Umbilical cord (tissue), 2 donors: ENCODE data around the gene ITGB7. TPM values are rescaled to one million over a fixed set of nuclear protein-coding genes. Genes with fewer than 3 reads are reported as not detected.

Source experiments
- DNase-seq: peaks from one replicate; pipeline ENCODE4 v3.0.0-alpha.2; 2015; ENCODE audit warnings: low spot score
- total RNA-seq: library from RNA; depleted of rRNA; stranded (reverse); fragments of >200 nt; gene quantifications from one replicate; pipeline ENCODE4 v1.2.3, GENCODE V29; 2014; ENCODE audit warnings: low replicate concordance; ENCODE audit not compliant: insufficient read depth

The ITGB7 gene
- total RNA-seq, 1 donor from 2014 or later: not detected

DNA sequence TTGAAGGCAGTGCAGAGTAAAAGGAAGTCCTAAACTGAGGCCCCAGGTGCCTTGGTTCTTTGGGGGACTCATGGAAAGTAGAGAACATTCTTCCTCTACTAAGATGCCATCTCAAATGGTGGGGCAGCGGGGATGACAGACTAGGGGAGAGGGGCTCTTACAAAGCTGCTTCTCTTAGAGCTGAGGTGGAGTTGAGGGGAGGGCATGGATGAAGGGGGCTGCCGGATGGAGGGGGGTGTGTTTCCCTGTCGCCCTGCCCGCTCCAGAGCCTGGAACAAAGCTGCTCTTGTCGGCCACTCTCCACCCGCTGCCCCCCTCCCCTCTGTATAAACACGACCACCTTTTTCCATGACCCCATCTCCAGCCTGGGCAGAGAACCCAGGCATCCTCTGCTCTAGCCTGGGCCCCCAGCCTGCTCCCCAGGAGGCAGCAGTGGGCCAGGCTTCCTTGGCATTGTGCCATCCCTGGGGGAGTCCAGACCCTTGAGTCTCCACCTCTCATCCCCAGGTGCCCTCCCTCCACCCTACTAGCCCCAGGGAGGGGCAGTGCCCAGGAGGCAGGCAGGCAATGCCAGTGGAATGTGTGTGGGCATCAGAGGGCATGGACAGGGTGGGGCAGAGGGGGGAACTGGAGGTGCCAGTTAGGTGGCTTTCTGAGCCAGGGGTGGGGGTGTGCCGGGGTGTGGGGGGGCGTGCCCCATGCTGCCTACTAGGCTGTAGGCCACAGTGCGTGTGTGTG is 23.2 kb upstream of the ITGB7 start:
- no peak for DNase-seq

DNA sequence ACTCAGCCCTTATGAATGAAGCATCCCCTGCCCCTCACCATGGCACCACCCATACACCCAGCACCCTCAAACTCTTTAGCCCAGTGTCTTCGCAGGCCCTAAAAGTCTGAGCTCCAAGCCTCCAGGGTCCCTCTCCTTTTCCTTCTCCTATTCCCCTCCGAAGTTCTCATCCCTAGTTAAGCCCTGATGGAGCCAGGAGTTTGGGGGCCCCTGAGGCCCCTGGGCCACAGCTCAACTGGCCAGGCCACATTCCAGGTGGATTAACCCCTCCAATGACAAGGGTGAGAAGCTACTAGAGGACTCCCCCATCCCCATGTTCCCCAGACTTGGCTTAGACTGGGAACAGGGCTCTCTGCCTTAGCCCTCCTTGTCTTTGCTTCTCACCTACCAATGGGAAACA is 22.4 kb upstream of the ITGB7 start:
- DNase-seq: no peak

DNA sequence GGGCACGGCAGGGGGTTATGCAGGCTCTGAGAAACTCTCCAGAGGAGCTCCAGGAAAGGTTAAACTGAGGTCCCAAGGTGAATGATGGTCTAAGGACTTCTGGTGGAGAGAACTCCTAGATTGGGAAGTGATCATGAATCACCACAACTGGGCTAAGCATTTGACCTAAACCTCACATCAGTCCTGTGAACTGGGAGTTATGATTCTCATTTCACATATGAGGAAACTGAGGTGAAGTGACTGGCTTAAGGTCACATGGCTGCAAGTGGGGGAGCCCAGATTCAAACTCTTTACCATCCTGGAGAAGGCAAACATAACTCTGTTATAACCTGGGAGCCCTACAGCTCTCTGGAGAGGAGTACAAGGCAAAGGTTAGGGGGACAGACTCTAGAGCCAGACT is 20.8 kb upstream of the ITGB7 start:
- no peak for DNase-seq

DNA sequence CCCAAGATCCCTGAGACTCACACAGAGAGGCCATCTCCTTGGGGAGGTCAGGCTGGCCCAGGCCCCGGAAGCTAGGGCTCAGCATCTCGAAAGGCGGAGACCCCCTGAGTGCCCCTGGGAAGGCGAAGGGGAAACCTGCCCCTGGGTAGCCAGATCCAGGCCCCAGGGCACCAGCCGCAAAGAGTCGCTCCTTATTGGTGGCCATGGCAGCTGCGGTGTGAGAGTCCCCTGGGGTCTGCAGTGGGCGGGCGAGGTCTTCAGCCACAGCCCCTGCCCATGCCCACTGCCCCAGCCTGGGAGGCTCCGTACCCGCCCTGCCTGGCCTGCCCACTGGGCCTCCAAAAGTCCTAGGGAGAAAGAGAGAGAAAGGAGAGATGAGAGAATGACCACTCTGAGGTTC is 20.3 kb upstream of the ITGB7 start:
- no peak for DNase-seq

DNA sequence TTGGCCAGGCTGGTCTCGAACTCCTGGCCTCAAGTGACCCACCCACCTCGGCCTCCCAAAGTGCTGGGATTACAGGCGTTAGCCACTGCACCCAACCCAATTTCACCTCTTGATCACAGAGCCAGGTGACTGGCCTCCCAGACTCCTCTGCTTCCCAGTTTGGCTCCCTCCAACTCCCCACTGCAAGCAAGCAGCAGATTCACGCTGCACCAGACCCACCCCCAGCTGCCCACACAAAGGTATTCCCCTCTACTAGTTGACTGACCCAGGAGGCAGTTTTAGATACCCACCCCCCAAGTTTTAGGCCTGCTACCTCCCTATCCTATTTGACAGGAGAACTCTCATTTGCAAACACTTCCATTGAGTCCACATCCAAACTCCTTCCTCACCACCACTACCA is 19.8 kb upstream of the ITGB7 start:
- DNase-seq: no peak

DNA sequence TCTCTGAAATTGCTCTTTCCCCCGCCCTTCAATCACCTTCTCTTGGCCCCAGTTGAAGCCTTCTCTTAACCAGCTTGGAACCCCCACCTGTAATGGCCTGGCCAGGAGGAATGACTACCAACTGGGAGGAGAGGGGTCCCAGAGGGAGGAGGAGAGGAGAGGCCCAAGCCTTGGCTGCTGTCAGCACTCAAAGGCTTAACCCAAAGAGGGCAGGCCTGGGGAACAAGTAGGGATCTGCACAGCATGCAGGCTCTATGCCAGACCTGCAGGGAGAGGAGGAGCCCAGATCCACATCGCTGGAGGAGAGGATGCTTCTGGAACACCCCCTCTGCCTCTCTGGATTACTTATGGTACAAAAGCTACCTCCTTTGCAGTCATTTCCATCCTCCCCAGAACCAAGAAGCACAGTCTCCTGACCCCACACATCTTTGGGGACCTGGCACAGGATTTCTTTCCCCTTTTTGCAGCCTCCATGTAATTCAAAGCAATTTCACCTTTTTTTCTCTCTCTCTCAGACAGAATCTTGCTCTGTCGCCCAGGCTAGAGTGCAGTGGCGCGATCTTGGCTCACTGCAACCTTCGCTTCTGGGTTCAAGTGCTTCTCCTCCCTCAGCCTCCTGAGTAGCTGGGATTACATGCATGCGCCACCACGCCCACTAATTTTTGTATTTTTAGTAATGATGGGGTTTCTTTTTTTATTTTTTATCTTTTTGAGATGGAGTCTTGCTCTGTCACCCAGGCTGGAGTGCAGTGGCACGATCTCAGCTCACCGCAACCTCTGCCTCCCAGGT is 18.8 kb upstream of the ITGB7 start:
- peak; percentile 92 for DNase-seq

DNA sequence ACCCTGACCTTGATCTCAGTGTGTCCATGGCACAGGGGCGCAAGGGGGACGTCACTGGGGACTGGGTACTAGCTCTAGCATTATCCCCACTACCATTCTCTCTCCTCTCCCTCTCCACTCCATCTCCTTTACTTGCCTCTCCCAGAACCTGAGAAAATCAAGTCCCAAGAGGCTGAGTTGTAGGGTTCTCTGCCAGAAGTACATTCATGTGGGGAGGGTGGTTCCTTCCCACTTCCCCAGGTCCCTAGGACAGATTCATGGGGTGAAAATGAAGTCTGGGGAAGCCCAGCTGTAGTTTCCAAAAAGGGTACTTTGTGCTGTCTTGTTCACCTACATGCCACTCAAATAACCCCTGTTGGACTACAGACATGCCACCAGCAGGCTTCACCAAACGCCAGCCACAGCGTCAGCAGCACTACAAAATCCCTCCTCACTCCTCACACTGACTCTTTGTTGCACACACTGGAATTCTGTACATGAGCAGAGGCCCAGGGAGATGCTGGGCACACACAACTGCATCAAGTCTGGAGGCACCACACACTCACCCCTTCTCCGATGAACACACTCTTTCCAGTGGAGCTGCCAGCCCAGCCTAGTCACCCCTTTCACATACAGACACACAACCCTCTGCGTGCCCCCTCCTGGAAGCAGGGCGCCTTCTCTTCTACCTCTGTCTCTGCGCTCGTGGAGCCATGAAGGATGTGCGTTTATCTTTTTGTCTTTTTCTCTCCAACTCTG is 18.0 kb upstream of the ITGB7 start:
- peak; percentile 69 for DNase-seq

DNA sequence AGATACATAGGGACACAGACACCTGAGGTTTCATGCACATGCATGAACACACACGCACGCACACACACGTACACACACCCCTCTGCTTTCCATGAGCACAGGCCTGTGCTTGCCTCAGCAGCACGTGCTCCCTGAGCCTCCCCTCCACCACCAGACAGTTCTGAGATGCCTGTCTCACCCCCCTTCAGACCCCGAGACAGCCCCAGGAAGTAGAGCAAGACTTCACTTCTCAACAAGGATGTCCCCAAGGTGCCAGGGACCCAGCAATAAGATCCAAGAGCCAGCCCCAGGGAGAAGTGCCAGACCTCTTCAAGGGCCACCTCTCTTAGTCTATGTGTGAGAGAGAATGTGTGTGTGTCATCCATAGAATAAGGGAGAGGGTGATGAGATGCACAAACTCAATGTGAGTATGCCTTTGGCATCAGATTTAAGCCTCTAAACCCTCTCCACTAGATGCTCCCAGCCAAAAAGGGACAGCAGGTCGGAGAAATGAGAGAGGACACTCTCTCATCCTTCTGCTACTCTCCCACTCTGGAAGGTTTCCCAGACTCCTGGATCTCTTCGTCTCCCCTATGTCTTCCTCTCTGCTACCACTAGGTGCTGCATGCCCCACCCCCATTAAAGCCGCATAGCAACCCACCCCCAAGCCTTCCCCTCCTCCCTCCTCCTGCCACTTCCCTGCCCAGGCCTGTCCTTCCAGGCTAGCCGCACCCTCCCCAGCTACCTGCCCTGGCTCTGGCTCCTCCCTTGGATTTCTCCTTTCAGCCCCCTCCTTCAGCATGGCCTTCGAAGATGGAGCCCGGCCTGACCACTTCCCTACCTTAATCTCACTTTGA is 17.2 kb upstream of the ITGB7 start:
- DNase-seq: peak; percentile 72

DNA sequence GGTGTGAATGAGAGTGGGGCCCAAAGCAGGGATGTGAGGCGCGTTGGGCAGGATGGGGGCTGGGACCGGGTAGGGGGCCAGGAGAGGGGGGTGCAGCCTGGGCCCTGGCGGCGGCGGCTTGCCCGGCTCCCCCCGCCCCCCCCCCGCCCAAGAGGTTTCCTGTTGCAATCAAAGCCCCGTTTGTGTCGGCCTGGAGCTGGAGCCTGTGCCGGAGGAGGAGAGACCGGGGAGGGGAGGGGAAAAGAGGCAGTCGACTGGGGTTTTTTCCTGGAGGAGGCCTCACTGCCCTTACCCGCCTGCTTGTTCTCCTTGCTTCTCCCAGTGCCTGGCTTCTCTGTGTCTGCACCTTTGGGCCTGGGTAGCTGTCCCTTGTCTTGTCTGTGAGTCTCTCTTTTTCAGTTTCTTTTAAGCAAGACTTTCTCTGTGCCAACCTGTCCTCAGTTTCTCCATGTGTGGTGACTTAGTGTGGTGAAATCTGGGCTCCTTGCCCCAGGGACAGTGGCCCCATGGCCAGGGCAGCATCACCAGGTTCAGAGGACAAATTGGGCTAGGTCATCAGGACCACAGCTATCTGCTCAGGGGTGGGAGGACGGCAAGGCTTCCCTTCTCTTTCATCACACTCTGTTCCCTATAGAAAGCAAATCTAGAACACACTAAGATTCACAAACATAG is 16.5 kb upstream of the ITGB7 start:
- DNase-seq: peak; percentile 89

DNA sequence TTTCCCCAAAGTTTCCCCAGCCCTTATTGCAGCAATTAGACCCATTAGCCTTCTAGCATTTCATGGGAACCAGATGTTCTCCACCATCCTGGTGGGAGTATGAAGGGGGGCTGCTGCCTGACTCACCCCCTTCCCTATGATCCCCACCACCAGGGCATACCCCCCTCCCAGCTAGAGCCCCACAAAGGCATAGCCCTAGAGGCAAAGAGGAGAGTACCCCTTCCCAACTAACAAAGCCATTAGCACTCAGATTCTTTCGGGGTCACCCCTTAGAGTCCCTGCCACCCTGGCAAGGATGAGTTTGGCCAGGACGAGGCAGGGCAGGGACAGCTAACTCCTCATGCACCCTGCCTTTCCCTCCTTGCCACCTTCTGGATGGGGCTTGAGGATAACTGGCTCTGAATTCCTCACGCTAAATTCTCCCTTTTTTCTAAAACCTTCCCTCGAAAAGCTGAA is 15.8 kb upstream of the ITGB7 start:
- no peak for DNase-seq

DNA sequence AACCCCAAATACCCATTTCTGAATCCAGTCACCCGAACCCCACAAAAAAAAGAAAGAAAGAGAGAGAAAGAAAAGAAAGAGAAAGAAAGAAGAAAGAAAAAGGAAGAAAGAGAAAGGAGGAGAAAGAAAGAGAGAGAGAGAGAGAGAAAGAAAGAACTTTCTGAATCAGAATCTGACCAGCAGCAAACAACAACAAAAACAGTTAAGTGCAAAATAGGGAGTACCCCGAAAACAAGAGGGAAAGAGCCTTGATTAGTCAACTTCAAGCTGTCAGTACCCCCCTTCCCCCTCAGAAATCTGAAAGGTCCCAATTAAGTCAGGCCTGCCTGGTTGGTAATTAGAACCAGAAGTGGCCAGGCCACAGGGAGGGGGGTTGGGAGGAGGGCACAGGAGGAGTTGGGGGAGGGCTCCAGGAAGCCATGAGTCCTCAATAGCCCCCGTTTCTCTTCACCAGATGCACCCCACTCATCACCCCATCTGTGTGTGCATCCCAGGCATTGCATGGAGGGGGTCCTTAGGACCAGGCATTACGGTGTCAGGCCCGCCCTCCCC is 15.2 kb upstream of the ITGB7 start:
- no peak for DNase-seq

DNA sequence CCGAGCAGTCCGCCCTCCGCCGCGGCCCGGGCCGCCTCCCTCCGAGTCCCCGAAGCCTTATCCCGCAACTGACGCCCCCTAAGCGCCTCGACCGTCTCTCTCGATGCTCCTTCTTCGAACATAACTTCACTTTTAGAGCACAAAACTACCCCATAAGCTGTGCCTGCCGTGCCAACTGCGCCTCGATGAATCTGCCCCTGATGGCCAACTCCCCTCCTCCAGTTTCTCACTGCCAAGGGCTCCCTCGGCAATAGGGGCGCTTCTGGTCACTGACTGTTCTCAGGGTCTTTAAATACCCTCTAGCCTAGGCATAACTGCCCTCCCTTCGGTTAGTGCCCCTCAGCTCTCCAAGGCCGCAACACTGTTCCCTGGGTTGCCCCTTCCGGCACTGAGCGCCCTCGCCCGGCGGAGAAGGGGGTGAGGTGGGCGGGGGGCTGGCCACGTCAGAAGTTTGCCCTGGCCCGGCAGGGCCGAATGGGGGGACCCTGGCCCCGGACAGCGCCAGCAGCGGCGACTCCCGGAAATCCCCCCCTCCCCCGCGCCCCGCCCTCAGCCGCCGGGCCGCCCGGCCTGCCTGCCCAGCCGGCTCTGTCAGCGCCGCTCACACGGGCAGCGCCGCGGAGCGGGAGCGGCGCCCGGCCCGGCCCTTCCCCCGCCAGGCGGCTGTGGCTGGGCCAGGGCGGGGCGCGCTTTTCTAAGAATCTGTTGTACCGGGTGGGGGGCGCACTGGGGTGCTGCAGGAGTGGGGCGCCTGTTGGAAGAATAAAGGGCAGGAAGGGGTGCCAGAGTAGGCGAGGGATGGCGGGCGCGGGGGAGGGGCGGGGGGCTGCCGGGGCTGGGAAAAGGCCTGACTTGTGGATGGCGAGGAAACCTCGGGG is 14.4 kb upstream of the ITGB7 start:
- DNase-seq: peak; percentile 83

DNA sequence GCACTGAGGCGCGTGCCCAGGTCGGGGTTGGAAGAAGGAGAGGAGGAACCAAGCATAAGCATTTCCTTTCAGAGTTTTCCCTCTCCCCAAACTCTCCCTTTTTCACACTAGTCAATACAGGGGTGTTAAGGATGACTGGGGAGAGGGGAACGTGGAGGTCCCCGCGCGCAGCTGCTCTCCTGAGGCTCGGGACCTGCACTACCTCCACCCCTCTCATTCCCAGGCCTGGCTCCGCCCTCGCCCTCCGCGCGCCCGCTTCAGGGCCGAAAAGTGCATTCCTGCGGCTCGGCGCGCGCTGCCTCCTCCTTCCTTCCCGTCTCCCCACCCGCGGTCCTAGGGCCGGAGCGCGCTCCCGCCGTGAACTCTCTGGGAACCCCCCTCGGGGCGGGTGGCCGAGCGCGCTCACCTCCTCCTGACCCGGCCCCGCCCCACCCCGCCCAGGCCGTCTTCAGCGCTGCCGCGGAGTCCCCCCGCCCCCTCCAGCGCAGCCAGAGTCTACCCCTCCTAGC is 13.7 kb upstream of the ITGB7 start:
- DNase-seq: peak; percentile 96

DNA sequence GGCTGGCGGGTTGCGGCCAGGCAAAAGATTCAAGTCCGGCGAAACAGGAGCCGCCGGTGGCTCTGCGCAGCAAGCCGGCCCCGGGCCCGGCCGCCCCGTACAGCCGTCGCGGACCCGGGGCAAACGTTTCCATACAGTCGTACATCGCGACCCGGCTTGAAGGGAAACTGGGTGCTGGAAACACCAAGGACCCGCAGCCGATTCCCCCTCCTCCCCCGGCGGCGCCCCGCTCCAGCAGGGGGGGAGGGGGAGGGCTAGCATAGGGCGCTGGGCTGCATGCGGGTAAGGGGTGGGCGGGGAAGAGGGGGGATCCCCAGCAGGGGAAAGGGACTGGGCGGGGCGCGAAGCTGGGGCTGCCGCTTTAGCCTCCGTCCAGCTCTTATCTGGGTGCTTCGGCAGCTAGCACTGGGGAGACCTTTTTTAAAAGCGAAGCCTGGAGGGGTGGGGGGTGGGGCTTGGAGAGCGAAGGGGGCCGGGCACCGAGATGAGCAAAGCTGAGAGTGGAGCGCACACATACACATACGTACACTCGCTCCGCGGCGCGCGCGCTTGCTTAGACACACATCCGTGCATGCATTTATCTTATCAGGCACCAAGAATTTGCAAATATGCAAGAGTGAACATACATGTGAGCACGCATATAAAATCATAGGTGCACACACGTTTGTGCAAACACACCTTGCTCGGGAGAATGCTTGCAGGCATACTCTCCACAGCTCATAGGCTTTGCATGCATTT is 13.1 kb upstream of the ITGB7 start:
- peak; percentile 94 for DNase-seq

DNA sequence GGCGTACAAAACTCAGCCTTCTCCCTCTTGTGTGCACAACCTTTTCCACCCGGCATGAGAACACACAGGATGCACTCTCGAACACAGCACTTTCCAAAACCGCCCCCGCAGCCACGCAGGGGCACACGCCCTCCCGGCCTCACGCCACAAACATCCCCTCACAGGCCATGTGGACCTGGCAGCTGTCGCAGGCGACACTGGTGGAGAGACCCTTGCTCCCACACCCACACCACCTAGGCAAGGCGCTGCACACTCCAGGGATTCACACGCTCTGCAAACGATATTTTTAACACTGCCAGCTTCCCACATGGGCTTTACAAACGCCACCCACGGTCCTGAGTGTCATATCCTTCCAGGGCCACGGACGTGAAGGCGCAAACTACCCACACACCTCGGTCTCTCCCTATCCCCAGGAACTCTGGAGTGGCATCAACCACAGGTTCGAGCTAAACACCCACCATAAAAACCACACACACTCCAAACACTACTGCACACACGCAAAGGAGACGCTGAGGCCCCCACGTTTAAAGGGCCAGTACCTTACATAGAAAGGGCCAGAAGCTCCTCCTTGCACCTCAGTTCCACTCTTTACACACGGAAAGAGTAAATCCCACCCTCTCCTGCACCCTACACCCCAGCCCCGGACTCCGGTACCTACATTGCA is 12.4 kb upstream of the ITGB7 start:
- peak; percentile 66 for DNase-seq

DNA sequence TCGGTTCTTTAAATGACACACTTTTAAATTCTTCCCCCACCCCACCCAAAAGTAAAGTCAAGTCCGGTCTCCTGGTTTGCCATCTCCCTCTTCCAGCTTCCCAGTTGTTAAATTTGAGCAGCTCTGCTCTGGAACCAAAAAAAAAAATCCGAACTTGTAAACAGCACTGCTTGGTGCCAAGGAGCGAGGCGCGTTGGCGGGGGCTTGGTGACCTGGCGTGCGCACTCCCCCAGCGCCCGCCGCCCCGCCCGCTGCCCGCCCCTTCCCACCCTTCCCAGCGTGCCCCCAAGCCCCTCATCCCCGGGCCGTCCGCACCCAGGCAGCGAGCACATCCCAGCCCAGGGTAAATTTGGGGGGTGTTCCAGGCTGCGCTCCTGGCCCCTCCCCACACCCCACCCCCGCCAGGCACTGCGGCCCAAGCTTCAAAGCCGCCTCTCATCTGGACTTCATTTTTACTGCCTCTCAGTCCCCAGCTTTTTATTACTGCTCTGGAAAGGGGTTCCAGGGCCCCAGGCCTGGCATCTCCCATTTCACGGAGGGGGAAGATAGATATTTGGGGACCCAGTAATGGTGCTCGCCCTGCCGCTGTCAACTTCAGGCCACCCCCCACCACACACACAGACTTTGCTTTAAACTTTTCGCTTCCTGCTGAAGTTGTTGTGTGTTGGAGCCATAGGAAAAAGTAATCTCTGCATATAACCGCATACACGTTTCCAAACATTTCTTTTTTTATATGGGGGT is 11.7 kb upstream of the ITGB7 start:
- peak; percentile 64 for DNase-seq

DNA sequence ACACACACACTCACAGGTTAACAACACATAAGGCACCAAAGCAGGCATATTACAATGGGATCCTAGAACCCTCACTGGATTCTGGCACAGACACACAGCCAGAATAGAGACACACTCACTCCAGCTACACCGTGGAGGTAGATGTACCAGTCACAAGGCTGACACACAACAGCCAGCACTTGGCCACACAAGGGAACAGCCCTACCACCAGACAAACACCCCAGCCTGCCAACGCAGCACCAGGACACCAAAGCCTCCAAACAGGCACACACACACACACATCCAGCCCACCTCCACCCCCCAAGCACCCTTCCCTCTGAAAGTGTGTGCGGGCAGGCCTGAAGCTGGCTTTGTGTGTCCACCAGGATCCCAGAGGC is 10.9 kb upstream of the ITGB7 start:
- DNase-seq: no peak
